ENCODE measurements around the gene GSTO1.

The GSTO1 gene

GRCh38 chr10:104301907-104302690 is 47.4 kb downstream of the GSTO1 start:
- intact Hi-C loops (cut with DNase I; ENCODE audit: low total_unique reads), result loop anchor here (2.0 kb wide), 1 partner anchor 37 kb away; the partner anchor contains the start of gene ITPRIP
- H3K4me3 ChIP-seq, result no peak overlapping the region
- H3K9me3 ChIP-seq, result no peaks in the 10 kb centered on the region
- TF ChIP-seq CTCF (IDR thresholded peaks at IDR 0.05), result no peak
- no peak for DNase-seq
- no peaks in the 10 kb centered on the region for H3K36me3 ChIP-seq
- H3K27me3 ChIP-seq, result no peaks in the 10 kb centered on the region
- peak overlapping the region; percentile 80 to 95 for H3K27ac ChIP-seq
- H3K4me1 ChIP-seq, result peaks cover 7 to 57% (median 32%) of the 10 kb centered on the region in 4 donors

GRCh38 chr10:104303594-104304355 is 49.1 kb downstream of the GSTO1 start:
- no peak overlapping the region for H3K4me3 ChIP-seq
- no peaks in the 10 kb centered on the region for H3K27me3 ChIP-seq
- H3K36me3 ChIP-seq, result no peaks in the 10 kb centered on the region
- no peak overlapping the region for H3K27ac ChIP-seq
- peaks cover 7 to 61% (median 43%) of the 10 kb centered on the region in 4 donors for H3K4me1 ChIP-seq
- no peaks in the 10 kb centered on the region for H3K9me3 ChIP-seq
- no peak for TF ChIP-seq CTCF (IDR thresholded peaks at IDR 0.05)
- no peak for DNase-seq
- intact Hi-C loops (cut with DNase I; ENCODE audit: low total_unique reads), result no loop called here

GRCh38 chr10:104304356-104304745 is 49.7 kb downstream of the GSTO1 start:
- H3K36me3 ChIP-seq, result no peaks in the 10 kb centered on the region
- no peaks in the 10 kb centered on the region for H3K27me3 ChIP-seq
- no peaks in the 10 kb centered on the region for H3K9me3 ChIP-seq
- no peak overlapping the region for H3K4me3 ChIP-seq
- no peak for TF ChIP-seq CTCF (IDR thresholded peaks at IDR 0.05)
- H3K27ac ChIP-seq, result peak overlapping the region; percentile 62 to 70
- intact Hi-C loops (cut with DNase I; ENCODE audit: low total_unique reads), result no loop called here
- peaks cover 7 to 60% (median 44%) of the 10 kb centered on the region in 4 donors for H3K4me1 ChIP-seq
- no peak for DNase-seq

GRCh38 chr10:104304927-104305326 is 50.2 kb downstream of the GSTO1 start:
- H3K9me3 ChIP-seq, result no peaks in the 10 kb centered on the region
- peaks cover 7 to 60% (median 46%) of the 10 kb centered on the region in 4 donors for H3K4me1 ChIP-seq
- no peak overlapping the region for H3K4me3 ChIP-seq
- intact Hi-C loops (cut with DNase I; ENCODE audit: low total_unique reads), result no loop called here
- peak overlapping the region; percentile 62 to 70 for H3K27ac ChIP-seq
- no peaks in the 10 kb centered on the region for H3K27me3 ChIP-seq
- no peak for DNase-seq
- no peak for TF ChIP-seq CTCF (IDR thresholded peaks at IDR 0.05)
- no peaks in the 10 kb centered on the region for H3K36me3 ChIP-seq

- Histone ChIP-seq H3K4me3 (no peak overlapping the region), H3K27me3 (no peaks in the 10 kb centered on the region), H3K4me1 (peaks cover 7 to 64% (median 46%) of the 10 kb centered on the region in 4 donors), H3K36me3 (peaks cover 0 to 7% (median 6%) of the 10 kb centered on the region in 3 donors), H3K27ac (peak overlapping the region; percentile 79 to 82), H3K9me3 (no peaks in the 10 kb centered on the region)
- no peak for DNase-seq
- intact Hi-C loops (cut with DNase I; ENCODE audit: low total_unique reads), result no loop called here
- no peak for TF ChIP-seq CTCF (IDR thresholded peaks at IDR 0.05)
Observed at GRCh38 chr10:104306897-104307296, 52.2 kb downstream of the GSTO1 start.
